ENCODE results near the gene TEX48.

TEX48 gene

DNA sequence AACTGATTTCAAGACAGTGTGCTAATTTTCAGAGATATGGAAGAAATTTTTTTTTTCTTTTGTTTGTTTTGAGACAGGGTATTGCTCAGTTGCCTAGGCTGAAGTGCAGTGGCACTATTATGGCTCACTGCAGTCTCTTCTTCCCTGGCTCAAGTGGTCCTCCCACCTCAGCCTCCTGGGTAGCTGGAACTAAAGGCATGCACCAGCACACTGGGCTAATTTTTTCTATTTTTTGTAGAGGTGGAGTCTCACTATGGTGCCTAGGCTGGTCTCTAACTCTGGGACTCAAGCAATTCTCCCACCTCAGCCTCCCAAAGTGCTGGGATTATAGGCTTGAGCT is 9.9 kb upstream of the TEX48 start:
- H3K36me3 ChIP-seq (ENCODE audit: insufficient read depth, low read length), result no peaks in the 10 kb centered on the region
- H3K4me2 ChIP-seq (ENCODE audit: low read length), result no peak overlapping the region
- H3K27me3 ChIP-seq (ENCODE audit: control insufficient read depth, insufficient read depth, low read length), result no peaks in the 10 kb centered on the region
- no peak overlapping the region for H3K4me3 ChIP-seq (ENCODE audit: low read length)
- H3K9ac ChIP-seq (ENCODE audit: low read depth, low read length), result no peak overlapping the region
- H3K4me1 ChIP-seq (ENCODE audit: control insufficient read depth, insufficient read depth, low read length), result peaks cover 44% of the 10 kb centered on the region
- no peaks in the 10 kb centered on the region for H3K9me3 ChIP-seq (replicated peaks; ENCODE audit: low read length)

DNA sequence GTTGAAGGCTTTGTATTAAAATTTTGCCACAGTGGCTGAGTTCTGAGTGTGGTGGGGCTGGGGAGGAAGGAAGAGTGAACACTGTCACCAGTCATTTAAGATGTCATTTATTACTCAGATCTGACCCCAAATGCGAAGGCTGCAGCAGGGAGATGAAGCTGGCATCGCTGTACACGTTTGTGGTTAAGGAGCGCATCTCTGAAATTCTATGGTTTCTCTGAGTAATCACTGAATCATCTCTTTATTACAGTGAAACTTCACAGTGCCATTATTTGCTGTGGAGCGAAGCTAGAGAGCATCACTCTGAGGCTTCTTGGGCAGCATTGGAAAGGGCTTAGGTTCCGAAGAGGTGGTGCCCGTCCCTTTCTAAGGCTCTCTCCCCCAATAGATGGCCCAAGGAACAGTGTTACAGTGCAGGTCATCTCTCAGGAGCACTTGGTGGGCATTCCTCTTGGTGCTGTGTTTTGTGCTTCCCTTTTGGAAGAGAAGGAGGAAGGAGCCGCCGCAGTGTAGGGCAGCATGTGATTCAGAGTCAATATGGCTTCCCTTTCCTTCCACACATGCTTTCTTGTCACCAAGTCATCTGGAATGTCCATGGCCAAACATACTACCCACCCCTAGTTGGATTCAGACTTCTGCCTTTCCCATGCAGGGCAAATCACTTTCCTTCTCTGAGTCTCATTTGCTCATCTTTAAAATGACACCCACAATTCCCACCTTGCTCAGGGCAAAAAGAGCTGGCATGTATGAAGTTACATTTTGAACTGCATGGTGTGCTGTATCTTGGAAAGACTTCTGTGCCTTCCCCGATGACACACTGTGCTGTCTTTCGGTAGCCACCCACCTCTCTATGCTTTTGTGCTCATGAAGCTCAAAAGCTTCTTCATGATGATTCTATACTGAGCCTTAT is 9.3 kb upstream of the TEX48 start:
- H3K9ac ChIP-seq (ENCODE audit: low read depth, low read length), result peak overlapping the region; percentile 52
- no peaks in the 10 kb centered on the region for H3K27me3 ChIP-seq (ENCODE audit: control insufficient read depth, insufficient read depth, low read length)
- peak overlapping the region; percentile 70 for H3K4me2 ChIP-seq (ENCODE audit: low read length)
- peaks cover 4% of the 10 kb centered on the region for H3K9me3 ChIP-seq (replicated peaks; ENCODE audit: low read length)
- H3K4me3 ChIP-seq (ENCODE audit: low read length), result peak overlapping the region; percentile 10
- H3K36me3 ChIP-seq (ENCODE audit: insufficient read depth, low read length), result no peaks in the 10 kb centered on the region
- peaks cover 41% of the 10 kb centered on the region for H3K4me1 ChIP-seq (ENCODE audit: control insufficient read depth, insufficient read depth, low read length)

DNA sequence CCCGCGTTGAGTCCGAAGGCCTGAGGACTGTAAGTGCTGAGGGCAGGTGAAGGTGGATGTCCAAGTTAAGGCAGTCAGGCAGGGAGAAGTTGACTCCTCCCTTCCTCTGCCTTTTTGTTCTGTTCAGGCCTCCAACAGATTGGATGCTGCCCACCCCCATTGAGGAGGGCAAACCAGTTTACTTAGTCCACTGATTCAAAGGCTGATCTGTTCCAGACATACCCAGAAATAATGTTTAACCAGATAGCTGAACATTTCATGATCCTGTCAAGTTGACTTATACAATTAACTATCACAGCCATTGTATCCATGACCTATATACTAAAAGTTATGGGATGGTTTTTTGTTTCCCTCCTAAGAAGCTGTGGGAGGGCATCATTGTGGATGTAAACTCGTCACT is 8.3 kb upstream of the TEX48 start:
- Histone ChIP-seq H3K4me1 (ENCODE audit: control insufficient read depth, insufficient read depth, low read length) (peaks cover 41% of the 10 kb centered on the region), H3K9ac (ENCODE audit: low read depth, low read length) (peak overlapping the region; percentile 52)

DNA sequence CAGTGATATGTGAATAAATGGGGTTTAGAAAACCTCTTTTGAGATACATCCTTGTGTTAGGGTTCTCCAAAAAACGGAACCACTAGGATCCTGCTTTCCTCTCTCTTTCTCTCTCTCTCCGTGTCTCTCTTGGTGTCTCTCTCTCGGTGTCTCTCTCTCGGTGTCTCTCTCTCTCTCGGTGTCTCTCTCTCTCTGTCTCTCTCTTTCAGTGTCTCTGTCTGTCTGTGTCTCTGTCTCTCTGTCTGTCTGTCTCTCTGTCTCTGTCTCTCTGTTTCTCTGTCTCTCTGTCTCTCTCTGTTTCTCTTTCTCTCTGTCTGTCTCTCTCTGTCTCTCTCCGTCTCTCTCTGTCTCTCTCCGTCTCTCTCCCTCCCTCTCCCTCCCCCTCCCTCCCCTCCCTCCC is 7.8 kb upstream of the TEX48 start:
- peaks cover 4% of the 10 kb centered on the region for H3K9me3 ChIP-seq (replicated peaks; ENCODE audit: low read length)

More for the DNA sequence above, 8.3 kb upstream of the TEX48 start:
- Histone ChIP-seq H3K27me3 (ENCODE audit: control insufficient read depth, insufficient read depth, low read length) (no peaks in the 10 kb centered on the region), H3K36me3 (ENCODE audit: insufficient read depth, low read length) (no peaks in the 10 kb centered on the region), H3K4me2 (ENCODE audit: low read length) (peak overlapping the region; percentile 69), H3K4me3 (ENCODE audit: low read length) (no peak overlapping the region), H3K9me3 (replicated peaks; ENCODE audit: low read length) (peaks cover 4% of the 10 kb centered on the region)

DNA sequence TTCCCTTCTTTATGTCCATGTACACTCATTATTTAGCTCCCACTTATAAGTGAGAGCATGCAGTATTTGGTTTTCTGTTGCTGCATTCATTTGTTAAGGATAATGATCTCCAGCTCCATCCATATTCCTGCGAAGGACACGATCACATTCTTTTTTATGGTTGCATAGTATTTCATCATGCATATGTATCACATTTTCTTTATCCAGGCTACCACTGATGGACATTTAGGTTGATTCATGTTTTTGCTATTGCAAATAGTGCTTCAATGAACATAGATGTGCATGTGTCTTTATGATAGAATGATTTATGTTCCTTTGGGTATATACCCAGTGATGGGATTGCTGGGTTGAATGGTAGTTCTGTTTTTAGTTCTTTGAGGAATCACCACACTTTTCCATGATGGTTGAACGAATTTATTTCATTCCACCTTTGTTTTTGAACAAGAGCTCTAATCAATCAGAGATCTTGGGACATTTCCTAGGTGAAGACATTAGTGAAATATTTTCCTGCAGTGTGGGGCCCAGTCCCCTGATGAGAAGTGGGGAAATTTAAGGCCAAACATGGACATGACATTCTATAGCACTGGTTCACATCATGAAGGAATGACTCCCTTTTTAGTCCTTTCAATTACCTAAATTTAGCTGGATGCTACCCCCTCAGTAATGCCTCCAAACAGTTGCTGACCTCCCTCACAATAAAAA is 7.1 kb upstream of the TEX48 start:
- no peaks in the 10 kb centered on the region for H3K27me3 ChIP-seq (ENCODE audit: control insufficient read depth, insufficient read depth, low read length)
- H3K4me1 ChIP-seq (ENCODE audit: control insufficient read depth, insufficient read depth, low read length), result peaks cover 31% of the 10 kb centered on the region
- H3K9me3 ChIP-seq (replicated peaks; ENCODE audit: low read length), result peaks cover 4% of the 10 kb centered on the region
- H3K4me2 ChIP-seq (ENCODE audit: low read length), result no peak overlapping the region
- no peak overlapping the region for H3K4me3 ChIP-seq (ENCODE audit: low read length)
- H3K9ac ChIP-seq (ENCODE audit: low read depth, low read length), result no peak overlapping the region
- H3K36me3 ChIP-seq (ENCODE audit: insufficient read depth, low read length), result no peaks in the 10 kb centered on the region

More for the DNA sequence above, 7.8 kb upstream of the TEX48 start:
- Histone ChIP-seq H3K9ac (ENCODE audit: low read depth, low read length) (no peak overlapping the region), H3K4me2 (ENCODE audit: low read length) (no peak overlapping the region), H3K36me3 (ENCODE audit: insufficient read depth, low read length) (no peaks in the 10 kb centered on the region), H3K4me3 (ENCODE audit: low read length) (no peak overlapping the region), H3K4me1 (ENCODE audit: control insufficient read depth, insufficient read depth, low read length) (peaks cover 39% of the 10 kb centered on the region), H3K27me3 (ENCODE audit: control insufficient read depth, insufficient read depth, low read length) (no peaks in the 10 kb centered on the region)

DNA sequence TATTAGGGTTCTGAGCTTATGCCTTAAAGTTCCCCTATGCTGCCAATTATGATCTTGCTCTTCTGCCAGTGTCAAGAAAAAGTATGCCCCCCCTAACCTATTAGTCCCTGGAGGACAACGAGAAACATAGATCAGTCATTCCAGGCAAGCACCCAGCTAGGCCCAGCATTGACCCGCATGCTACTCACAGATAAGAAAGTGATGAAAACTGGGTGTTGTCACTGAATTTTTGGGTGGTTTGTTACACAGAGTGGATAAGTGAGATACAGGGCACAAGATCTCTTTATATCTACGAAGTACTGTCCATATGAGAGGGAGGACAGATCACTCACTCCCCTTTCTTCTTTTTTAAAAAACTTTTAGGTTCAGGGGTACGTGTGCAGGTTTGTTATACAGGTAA is 6.4 kb upstream of the TEX48 start:
- Histone ChIP-seq H3K9me3 (replicated peaks; ENCODE audit: low read length) (peaks cover 4% of the 10 kb centered on the region), H3K4me3 (ENCODE audit: low read length) (no peak overlapping the region)

DNA sequence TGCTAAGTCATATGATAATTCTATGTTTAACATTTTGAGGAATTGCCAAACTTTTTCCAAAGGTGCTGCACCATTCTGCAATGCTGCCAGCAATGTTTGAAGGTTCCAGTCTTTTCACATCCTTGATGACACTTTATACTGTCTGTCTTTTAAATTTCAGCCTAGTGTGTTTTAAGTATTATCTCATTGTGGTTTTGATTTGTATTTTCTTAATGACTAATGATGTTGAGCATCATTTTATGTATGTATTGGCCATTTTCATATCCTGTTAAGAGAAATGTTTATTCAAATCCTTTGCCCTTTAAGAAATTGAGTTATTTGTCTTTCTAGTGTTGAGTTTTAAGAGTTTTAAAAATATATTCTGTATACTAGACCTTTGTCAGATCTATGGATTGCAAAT is 5.0 kb upstream of the TEX48 start:
- Histone ChIP-seq H3K36me3 (ENCODE audit: insufficient read depth, low read length) (no peaks in the 10 kb centered on the region), H3K4me3 (ENCODE audit: low read length) (no peak overlapping the region), H3K9me3 (replicated peaks; ENCODE audit: low read length) (peaks cover 4% of the 10 kb centered on the region)

More for the DNA sequence above, 6.4 kb upstream of the TEX48 start:
- Histone ChIP-seq H3K4me1 (ENCODE audit: control insufficient read depth, insufficient read depth, low read length) (peaks cover 25% of the 10 kb centered on the region), H3K27me3 (ENCODE audit: control insufficient read depth, insufficient read depth, low read length) (no peaks in the 10 kb centered on the region), H3K36me3 (ENCODE audit: insufficient read depth, low read length) (no peaks in the 10 kb centered on the region), H3K4me2 (ENCODE audit: low read length) (no peak overlapping the region), H3K9ac (ENCODE audit: low read depth, low read length) (no peak overlapping the region)

DNA sequence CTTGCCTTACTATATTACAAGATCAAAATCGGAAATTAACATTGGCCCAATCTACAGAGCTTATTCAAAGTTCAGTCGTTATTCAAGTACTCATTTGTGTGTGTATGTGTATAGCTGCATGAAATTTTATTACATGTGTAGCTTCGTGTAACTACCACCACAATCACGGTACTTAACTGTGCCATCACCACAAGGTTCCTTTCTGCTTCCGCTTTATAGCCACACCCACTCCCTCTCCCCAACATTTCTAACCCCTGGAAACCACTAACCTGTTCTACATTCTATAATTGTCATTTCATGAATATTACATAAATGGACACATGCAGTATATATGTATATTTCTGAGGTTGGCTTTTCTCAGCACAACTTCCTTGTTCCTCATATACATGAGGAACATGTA is 4.0 kb upstream of the TEX48 start:
- no peak overlapping the region for H3K4me3 ChIP-seq (ENCODE audit: low read length)
- no peak overlapping the region for H3K4me2 ChIP-seq (ENCODE audit: low read length)
- no peaks in the 10 kb centered on the region for H3K27me3 ChIP-seq (ENCODE audit: control insufficient read depth, insufficient read depth, low read length)
- H3K36me3 ChIP-seq (ENCODE audit: insufficient read depth, low read length), result no peaks in the 10 kb centered on the region
- peaks cover 15% of the 10 kb centered on the region for H3K4me1 ChIP-seq (ENCODE audit: control insufficient read depth, insufficient read depth, low read length)
- H3K9ac ChIP-seq (ENCODE audit: low read depth, low read length), result no peak overlapping the region
- peaks cover 4% of the 10 kb centered on the region for H3K9me3 ChIP-seq (replicated peaks; ENCODE audit: low read length)

More for the DNA sequence above, 5.0 kb upstream of the TEX48 start:
- Histone ChIP-seq H3K9ac (ENCODE audit: low read depth, low read length) (no peak overlapping the region), H3K27me3 (ENCODE audit: control insufficient read depth, insufficient read depth, low read length) (no peaks in the 10 kb centered on the region), H3K4me2 (ENCODE audit: low read length) (no peak overlapping the region), H3K4me1 (ENCODE audit: control insufficient read depth, insufficient read depth, low read length) (peaks cover 24% of the 10 kb centered on the region)

DNA sequence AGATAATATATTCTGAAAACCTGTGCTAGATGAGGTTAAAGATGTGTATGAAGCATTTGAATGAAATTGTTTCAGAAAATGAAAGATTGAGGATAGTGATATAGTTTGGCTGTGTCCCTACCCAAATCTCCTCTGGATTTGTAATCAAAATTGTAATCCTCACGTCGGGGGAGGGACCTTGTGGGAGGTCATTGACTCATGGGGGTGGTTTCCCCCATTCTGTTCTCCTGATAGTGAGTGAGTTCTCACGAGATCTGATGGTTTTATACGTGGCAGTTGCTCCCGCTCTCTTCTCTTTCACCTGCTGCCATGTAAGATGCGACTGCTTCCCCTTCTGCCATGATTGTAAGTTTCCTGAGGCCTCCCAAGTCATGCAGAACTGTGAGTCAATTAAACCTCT is 2.0 kb upstream of the TEX48 start:
- Histone ChIP-seq H3K27me3 (ENCODE audit: control insufficient read depth, insufficient read depth, low read length) (no peaks in the 10 kb centered on the region), H3K9ac (ENCODE audit: low read depth, low read length) (no peak overlapping the region), H3K4me1 (ENCODE audit: control insufficient read depth, insufficient read depth, low read length) (peaks cover 10% of the 10 kb centered on the region), H3K36me3 (ENCODE audit: insufficient read depth, low read length) (no peaks in the 10 kb centered on the region), H3K4me3 (ENCODE audit: low read length) (no peak overlapping the region), H3K4me2 (ENCODE audit: low read length) (no peak overlapping the region), H3K9me3 (replicated peaks; ENCODE audit: low read length) (peaks cover 4% of the 10 kb centered on the region)

DNA sequence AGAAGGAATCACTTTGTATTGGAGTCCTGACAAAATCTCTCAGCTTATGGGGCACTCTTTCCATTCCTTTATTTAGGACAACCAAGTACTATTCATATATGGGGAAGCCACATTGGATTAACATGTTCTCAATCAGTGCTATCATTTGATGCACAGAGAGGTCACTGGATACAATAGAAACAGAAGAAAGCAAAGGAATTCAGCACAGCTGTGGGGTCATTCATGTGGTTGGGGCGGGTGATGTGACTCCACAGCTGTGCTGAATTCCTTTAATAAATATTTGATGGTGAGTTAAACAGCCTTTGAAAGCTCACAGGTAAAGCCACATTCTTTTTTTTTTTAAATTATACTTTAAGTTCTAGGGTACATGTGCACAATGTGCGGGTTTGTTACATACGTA is 854 bp upstream of the TEX48 start:
- Histone ChIP-seq H3K4me1 (ENCODE audit: control insufficient read depth, insufficient read depth, low read length) (peaks cover 22% of the 10 kb centered on the region), H3K27me3 (ENCODE audit: control insufficient read depth, insufficient read depth, low read length) (no peaks in the 10 kb centered on the region), H3K9ac (ENCODE audit: low read depth, low read length) (no peak overlapping the region), H3K36me3 (ENCODE audit: insufficient read depth, low read length) (no peaks in the 10 kb centered on the region), H3K4me2 (ENCODE audit: low read length) (no peak overlapping the region), H3K9me3 (replicated peaks; ENCODE audit: low read length) (peaks cover 4% of the 10 kb centered on the region), H3K4me3 (ENCODE audit: low read length) (no peak overlapping the region)

DNA sequence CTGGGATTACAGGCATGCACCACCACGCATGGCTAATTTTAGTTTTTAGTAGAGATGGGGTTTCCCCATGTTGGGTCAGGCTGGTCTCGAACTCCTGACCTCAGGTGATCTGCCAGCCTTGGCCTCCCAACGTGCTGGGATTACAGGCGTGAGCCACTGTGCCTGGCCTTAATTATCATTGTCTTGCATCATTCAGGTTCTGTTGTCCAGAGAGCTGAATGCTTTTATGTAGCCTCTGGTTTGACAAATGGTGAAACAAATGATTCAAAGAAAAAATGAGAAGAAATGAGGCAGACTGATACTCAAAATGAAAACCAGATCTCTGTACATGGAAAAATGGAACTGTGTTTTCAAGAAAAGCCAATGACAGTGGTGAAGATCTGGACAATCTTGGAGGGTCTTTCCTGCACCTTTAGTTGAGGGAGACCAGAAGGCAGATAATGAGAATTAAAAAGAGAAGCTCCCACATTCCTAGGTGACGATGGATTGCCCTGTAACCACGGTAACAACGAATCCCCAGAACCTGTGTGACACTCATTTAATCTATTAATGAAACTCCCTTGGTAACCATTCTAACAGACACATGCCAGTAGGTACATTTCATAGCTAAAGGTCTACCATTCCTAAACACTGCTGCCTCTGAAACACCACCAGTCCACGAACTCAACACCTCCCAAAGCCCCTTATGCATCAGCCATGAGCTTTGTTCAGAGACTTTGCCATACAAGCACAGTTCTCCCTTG is 1.6 kb downstream of the TEX48 start:
- Histone ChIP-seq H3K27me3 (ENCODE audit: control insufficient read depth, insufficient read depth, low read length) (no peaks in the 10 kb centered on the region), H3K4me1 (ENCODE audit: control insufficient read depth, insufficient read depth, low read length) (peaks cover 27% of the 10 kb centered on the region), H3K9ac (ENCODE audit: low read depth, low read length) (no peak overlapping the region), H3K9me3 (replicated peaks; ENCODE audit: low read length) (no peaks in the 10 kb centered on the region), H3K4me3 (ENCODE audit: low read length) (no peak overlapping the region), H3K36me3 (ENCODE audit: insufficient read depth, low read length) (no peaks in the 10 kb centered on the region), H3K4me2 (ENCODE audit: low read length) (no peak overlapping the region)

Data from skeletal muscle satellite cell (primary cell).